WTC11 (cell line): ENCODE data around the gene MADCAM1. TPM values are rescaled to one million over a fixed set of nuclear protein-coding genes. Genes with fewer than 3 reads are reported as not detected.

Experiments used
- ATAC-seq: fragments of 200-7000 bp; cut with Tn5 transposase; 2 replicates; pipeline ENCODE4 v1.10.0; 2021; ENCODE audit warnings: mild to moderate bottlenecking, moderate library complexity
- CTCF ChIA-PET: fragments of 300-600 bp; sonication (Branson Sonifier 250); formaldehyde crosslinking; loops from one replicate; lab custom pipeline; 2021; ENCODE audit warnings: antibody characterized with exemption; lab: Charles Lee
- POLR2A ChIA-PET: fragments of 350-600 bp; sonication (Branson Sonifier 250); formaldehyde crosslinking; loops from one replicate; lab custom pipeline; 2021; ENCODE audit warnings: antibody characterized with exemption; lab: Charles Lee
- DNase-seq: peaks from one replicate; pipeline ENCODE4 v3.0.0; 2021; ENCODE audit warnings: low spot score
- H3K27ac Mint-ChIP-seq: 2 replicates; pipeline ENCODE4 v1.8.0; 2021; ENCODE audit warnings: mixed read lengths
- H3K27me3 Mint-ChIP-seq: 2 replicates; pipeline ENCODE4 v1.8.0; 2021; ENCODE audit warnings: low read depth, mild to moderate bottlenecking, moderate library complexity, mixed read lengths
- H3K36me3 Mint-ChIP-seq: 2 replicates; pipeline ENCODE4 v1.8.0; 2021; ENCODE audit warnings: mixed read lengths
- H3K4me1 Mint-ChIP-seq: 2 replicates; pipeline ENCODE4 v1.8.0; 2022; ENCODE audit warnings: mixed read lengths
- H3K4me3 Mint-ChIP-seq: 2 replicates; pipeline ENCODE4 v1.8.0; 2021; ENCODE audit warnings: mild to moderate bottlenecking, moderate library complexity, mixed read lengths
- H3K9me3 Mint-ChIP-seq: 2 replicates; pipeline ENCODE4 v1.8.0; 2021; ENCODE audit warnings: mixed read lengths
- CBFB ChIP-seq: sonication (generic); formaldehyde crosslinking; IDR thresholded peaks from 2 replicates; pipeline ENCODE4 v1.8.1; 2022; ENCODE audit warnings: mild to moderate bottlenecking, low read depth, missing genetic modification reagents
- ELF4 ChIP-seq: sonication (generic); formaldehyde crosslinking; IDR thresholded peaks from 2 replicates; pipeline ENCODE4 v1.8.1; 2022; ENCODE audit warnings: low read depth, mild to moderate bottlenecking, moderate library complexity, missing genetic modification reagents
- EMX1 ChIP-seq: fragments of 250-450 bp; sonication (Bioruptor Pico); IDR thresholded peaks from 2 replicates; pipeline ENCODE4 v1.8.0; 2021; ENCODE audit warnings: mild to moderate bottlenecking
- ESRRA ChIP-seq: sonication (generic); formaldehyde crosslinking; IDR thresholded peaks from 2 replicates; pipeline ENCODE4 v1.8.1; 2022; ENCODE audit warnings: mild to moderate bottlenecking, missing genetic modification reagents, borderline replicate concordance
- FOXJ3 ChIP-seq: sonication (generic); formaldehyde crosslinking; IDR thresholded peaks from 2 replicates; pipeline ENCODE4 v1.9.0; 2021; ENCODE audit warnings: missing genetic modification reagents, mild to moderate bottlenecking, borderline replicate concordance
- FOXP4 ChIP-seq: sonication (generic); formaldehyde crosslinking; IDR thresholded peaks from 2 replicates; pipeline ENCODE4 v1.8.0; 2022; ENCODE audit warnings: mild to moderate bottlenecking, missing genetic modification reagents
- GTF2I ChIP-seq: fragments of 250-450 bp; sonication (Bioruptor Pico); conservative IDR thresholded peaks from 2 replicates; pipeline ENCODE4 v1.4.0; 2021; ENCODE audit warnings: mild to moderate bottlenecking
- MAX ChIP-seq: sonication (generic); formaldehyde crosslinking; IDR thresholded peaks from 2 replicates; pipeline ENCODE4 v1.8.0; 2022; ENCODE audit warnings: mild to moderate bottlenecking, missing genetic modification reagents
- MYBL2 ChIP-seq: sonication (generic); formaldehyde crosslinking; IDR thresholded peaks from 2 replicates; pipeline ENCODE4 v1.8.1; 2023; ENCODE audit warnings: mild to moderate bottlenecking, moderate library complexity, missing genetic modification reagents
- NFE2L1 ChIP-seq: sonication (generic); formaldehyde crosslinking; IDR thresholded peaks from 2 replicates; pipeline ENCODE4 v1.8.1; 2023; ENCODE audit warnings: missing genetic modification reagents
- NR1H2 ChIP-seq: sonication (generic); formaldehyde crosslinking; IDR thresholded peaks from 2 replicates; pipeline ENCODE4 v1.9.0; 2021; ENCODE audit warnings: mild to moderate bottlenecking, moderate library complexity, missing genetic modification reagents
- RORB ChIP-seq: fragments of 250-450 bp; sonication (Bioruptor Pico); IDR thresholded peaks from 2 replicates; pipeline ENCODE4 v1.9.0; 2021; ENCODE audit warnings: mild to moderate bottlenecking
- TEAD4 ChIP-seq: sonication (generic); formaldehyde crosslinking; IDR thresholded peaks from 2 replicates; pipeline ENCODE4 v1.8.0; 2022; ENCODE audit warnings: mild to moderate bottlenecking, missing genetic modification reagents
- ZNF416 ChIP-seq: fragments of 250-450 bp; sonication (Bioruptor Pico); IDR thresholded peaks from 2 replicates; pipeline ENCODE4 v1.9.0; 2021; ENCODE audit warnings: mild to moderate bottlenecking, inconsistent platforms
- ZNF425 ChIP-seq: fragments of 250-450 bp; sonication (Bioruptor Pico); conservative IDR thresholded peaks from 2 replicates; pipeline ENCODE4 v1.9.0; 2021; ENCODE audit warnings: mild to moderate bottlenecking
- total RNA-seq: library from RNA; stranded (reverse); gene quantifications from 3 replicates; pipeline ENCODE4 v1.2.3, GENCODE V29; 2021
- TF ChIP-seq, protein P1 (sequence below): sonication (generic); formaldehyde crosslinking; conservative IDR thresholded peaks from 2 replicates; pipeline ENCODE4 v1.8.1; 2023; ENCODE audit warnings: mild to moderate bottlenecking, low read depth, missing genetic modification reagents, moderate library complexity
- TF ChIP-seq, protein P2 (sequence below): fragments of 200-600 bp; IDR thresholded peaks from 2 replicates; pipeline ENCODE4 v1.8.0; 2022; ENCODE audit warnings: antibody characterized with exemption
- TF ChIP-seq, protein P3 (sequence below): sonication (generic); formaldehyde crosslinking; IDR thresholded peaks from 2 replicates; pipeline ENCODE4 v1.8.0; 2023; ENCODE audit warnings: missing genetic modification reagents
- TF ChIP-seq, protein P4 (sequence below): sonication (generic); formaldehyde crosslinking; IDR thresholded peaks from 2 replicates; pipeline ENCODE4 v1.8.1; 2023; ENCODE audit warnings: mild to moderate bottlenecking, missing genetic modification reagents, moderate library complexity

MADCAM1 gene
- total RNA-seq, 1 experiment from 2014 or later, result 4.7 TPM

GRCh38 chr19:504616-505015 lies 8.3 kb downstream of the MADCAM1 start:
- peaks cover 8% of the 10 kb centered on the region for H3K4me1 Mint-ChIP-seq

More at GRCh38 chr19:504616-505015, 8.3 kb downstream of the MADCAM1 start:
- H3K36me3 Mint-ChIP-seq, result peaks cover 8% of the 10 kb centered on the region
- ChIA-PET CTCF (interaction anchor here (1.2 kb wide), 1 partner anchor 9 kb away, joined by 5 read pairs; the partner anchor contains the start of gene MADCAM1), POLR2A (no interaction called here)
- no peak overlapping the region for H3K4me3 Mint-ChIP-seq
- H3K27ac Mint-ChIP-seq, result no peak overlapping the region
- DNase-seq (no peak), ATAC-seq (no peak)
- peaks cover 7% of the 10 kb centered on the region; the same call in 1 of the 2 replicates for H3K9me3 Mint-ChIP-seq
- peaks cover 34% of the 10 kb centered on the region for H3K27me3 Mint-ChIP-seq
- TF ChIP-seq, protein P1, sequence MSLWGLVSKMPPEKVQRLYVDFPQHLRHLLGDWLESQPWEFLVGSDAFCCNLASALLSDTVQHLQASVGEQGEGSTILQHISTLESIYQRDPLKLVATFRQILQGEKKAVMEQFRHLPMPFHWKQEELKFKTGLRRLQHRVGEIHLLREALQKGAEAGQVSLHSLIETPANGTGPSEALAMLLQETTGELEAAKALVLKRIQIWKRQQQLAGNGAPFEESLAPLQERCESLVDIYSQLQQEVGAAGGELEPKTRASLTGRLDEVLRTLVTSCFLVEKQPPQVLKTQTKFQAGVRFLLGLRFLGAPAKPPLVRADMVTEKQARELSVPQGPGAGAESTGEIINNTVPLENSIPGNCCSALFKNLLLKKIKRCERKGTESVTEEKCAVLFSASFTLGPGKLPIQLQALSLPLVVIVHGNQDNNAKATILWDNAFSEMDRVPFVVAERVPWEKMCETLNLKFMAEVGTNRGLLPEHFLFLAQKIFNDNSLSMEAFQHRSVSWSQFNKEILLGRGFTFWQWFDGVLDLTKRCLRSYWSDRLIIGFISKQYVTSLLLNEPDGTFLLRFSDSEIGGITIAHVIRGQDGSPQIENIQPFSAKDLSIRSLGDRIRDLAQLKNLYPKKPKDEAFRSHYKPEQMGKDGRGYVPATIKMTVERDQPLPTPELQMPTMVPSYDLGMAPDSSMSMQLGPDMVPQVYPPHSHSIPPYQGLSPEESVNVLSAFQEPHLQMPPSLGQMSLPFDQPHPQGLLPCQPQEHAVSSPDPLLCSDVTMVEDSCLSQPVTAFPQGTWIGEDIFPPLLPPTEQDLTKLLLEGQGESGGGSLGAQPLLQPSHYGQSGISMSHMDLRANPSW (CRISPR knock-in tag), result no peak
- no peak for TF ChIP-seq ZNF416 (CRISPR knock-in tag)
- TF ChIP-seq, protein P2, sequence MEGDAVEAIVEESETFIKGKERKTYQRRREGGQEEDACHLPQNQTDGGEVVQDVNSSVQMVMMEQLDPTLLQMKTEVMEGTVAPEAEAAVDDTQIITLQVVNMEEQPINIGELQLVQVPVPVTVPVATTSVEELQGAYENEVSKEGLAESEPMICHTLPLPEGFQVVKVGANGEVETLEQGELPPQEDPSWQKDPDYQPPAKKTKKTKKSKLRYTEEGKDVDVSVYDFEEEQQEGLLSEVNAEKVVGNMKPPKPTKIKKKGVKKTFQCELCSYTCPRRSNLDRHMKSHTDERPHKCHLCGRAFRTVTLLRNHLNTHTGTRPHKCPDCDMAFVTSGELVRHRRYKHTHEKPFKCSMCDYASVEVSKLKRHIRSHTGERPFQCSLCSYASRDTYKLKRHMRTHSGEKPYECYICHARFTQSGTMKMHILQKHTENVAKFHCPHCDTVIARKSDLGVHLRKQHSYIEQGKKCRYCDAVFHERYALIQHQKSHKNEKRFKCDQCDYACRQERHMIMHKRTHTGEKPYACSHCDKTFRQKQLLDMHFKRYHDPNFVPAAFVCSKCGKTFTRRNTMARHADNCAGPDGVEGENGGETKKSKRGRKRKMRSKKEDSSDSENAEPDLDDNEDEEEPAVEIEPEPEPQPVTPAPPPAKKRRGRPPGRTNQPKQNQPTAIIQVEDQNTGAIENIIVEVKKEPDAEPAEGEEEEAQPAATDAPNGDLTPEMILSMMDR, result no peak
- no peak for TF ChIP-seq ELF4 (CRISPR knock-in tag)
- TF ChIP-seq, protein P3, sequence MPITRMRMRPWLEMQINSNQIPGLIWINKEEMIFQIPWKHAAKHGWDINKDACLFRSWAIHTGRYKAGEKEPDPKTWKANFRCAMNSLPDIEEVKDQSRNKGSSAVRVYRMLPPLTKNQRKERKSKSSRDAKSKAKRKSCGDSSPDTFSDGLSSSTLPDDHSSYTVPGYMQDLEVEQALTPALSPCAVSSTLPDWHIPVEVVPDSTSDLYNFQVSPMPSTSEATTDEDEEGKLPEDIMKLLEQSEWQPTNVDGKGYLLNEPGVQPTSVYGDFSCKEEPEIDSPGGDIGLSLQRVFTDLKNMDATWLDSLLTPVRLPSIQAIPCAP, result no peak
- TF ChIP-seq ESRRA, result no peak
- no peak for TF ChIP-seq TEAD4 (CRISPR knock-in tag)
- TF ChIP-seq, protein P4, sequence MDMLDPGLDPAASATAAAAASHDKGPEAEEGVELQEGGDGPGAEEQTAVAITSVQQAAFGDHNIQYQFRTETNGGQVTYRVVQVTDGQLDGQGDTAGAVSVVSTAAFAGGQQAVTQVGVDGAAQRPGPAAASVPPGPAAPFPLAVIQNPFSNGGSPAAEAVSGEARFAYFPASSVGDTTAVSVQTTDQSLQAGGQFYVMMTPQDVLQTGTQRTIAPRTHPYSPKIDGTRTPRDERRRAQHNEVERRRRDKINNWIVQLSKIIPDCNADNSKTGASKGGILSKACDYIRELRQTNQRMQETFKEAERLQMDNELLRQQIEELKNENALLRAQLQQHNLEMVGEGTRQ, result no peak
- no peak for TF ChIP-seq CBFB (CRISPR knock-in tag)
- TF ChIP-seq ZNF425 (CRISPR knock-in tag), result no peak
- no peak for TF ChIP-seq FOXP4
- TF ChIP-seq NR1H2 (CRISPR knock-in tag), result no peak
- no peak for TF ChIP-seq RORB (CRISPR knock-in tag)
- no peak for TF ChIP-seq FOXJ3 (CRISPR knock-in tag)
- no peak for TF ChIP-seq NFE2L1 (CRISPR knock-in tag)
- TF ChIP-seq MYBL2 (CRISPR knock-in tag), result no peak
- TF ChIP-seq EMX1 (CRISPR knock-in tag), result no peak
- TF ChIP-seq MAX, result no peak
- no peak for TF ChIP-seq GTF2I (CRISPR knock-in tag)
